ENCODE results near the gene SYCP2L.

DNA sequence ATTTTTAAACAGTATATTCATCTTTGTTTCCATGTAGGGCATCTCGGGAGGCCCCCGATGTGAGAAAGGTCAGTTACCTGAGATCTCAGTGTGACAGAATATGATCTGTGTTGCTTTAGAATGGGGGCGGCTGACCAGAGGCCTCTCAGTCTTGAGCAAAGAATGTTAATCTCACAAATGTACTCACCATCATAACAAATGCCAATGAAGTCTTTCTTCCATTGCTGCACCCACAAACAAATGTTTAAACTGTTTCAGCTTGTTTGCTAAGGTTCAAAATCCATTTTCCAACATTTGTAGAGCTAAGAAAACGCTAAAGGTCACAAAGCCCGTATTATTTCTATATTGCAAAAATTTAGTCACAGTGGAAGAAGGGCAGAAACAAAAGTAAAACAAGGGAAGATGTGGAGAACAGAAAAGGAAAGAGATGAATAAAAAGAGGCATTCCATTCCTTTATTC lies 125.5 kb downstream of the SYCP2L start:
- no peak for TF ChIP-seq POLR2A (IDR thresholded peaks at IDR 0.05)
- TF ChIP-seq, protein P1, sequence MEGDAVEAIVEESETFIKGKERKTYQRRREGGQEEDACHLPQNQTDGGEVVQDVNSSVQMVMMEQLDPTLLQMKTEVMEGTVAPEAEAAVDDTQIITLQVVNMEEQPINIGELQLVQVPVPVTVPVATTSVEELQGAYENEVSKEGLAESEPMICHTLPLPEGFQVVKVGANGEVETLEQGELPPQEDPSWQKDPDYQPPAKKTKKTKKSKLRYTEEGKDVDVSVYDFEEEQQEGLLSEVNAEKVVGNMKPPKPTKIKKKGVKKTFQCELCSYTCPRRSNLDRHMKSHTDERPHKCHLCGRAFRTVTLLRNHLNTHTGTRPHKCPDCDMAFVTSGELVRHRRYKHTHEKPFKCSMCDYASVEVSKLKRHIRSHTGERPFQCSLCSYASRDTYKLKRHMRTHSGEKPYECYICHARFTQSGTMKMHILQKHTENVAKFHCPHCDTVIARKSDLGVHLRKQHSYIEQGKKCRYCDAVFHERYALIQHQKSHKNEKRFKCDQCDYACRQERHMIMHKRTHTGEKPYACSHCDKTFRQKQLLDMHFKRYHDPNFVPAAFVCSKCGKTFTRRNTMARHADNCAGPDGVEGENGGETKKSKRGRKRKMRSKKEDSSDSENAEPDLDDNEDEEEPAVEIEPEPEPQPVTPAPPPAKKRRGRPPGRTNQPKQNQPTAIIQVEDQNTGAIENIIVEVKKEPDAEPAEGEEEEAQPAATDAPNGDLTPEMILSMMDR (IDR thresholded peaks at IDR 0.05), result no peak
- TF ChIP-seq EP300 (IDR thresholded peaks at IDR 0.05), result no peak
- TF ChIP-seq POLR2AphosphoS5 (IDR thresholded peaks at IDR 0.05), result no peak

Data from sigmoid colon (tissue), 4 donors.